Measurements from ENCODE around the gene NCAPG2. TPM values are rescaled to one million over a fixed set of nuclear protein-coding genes. Genes with fewer than 3 reads are reported as not detected.

NCAPG2 gene
- total RNA-seq, 2 experiments from 2014 or later: 139 to 173 TPM

- ChIA-PET POLR2A (no interaction called here), CTCF (interaction anchor here (0.6 kb wide), 1 partner anchor 57 kb away, joined by 4 read pairs; no protein-coding TSS in a partner anchor)
- Mint-ChIP-seq H3K4me3 (no peak overlapping the region), H3K27me3 (no peaks in the 10 kb centered on the region), H3K4me1 (peaks cover 29% of the 10 kb centered on the region), H3K36me3 (ENCODE audit: low read depth) (peaks cover 51% of the 10 kb centered on the region), H3K27ac (peak overlapping the region; percentile 86), H3K9me3 (no peaks in the 10 kb centered on the region)
- DNase-seq: no peak
These were observed 49.1 kb downstream of the NCAPG2 start for GRCh38 chr7:158655507-158655906.

DNA sequence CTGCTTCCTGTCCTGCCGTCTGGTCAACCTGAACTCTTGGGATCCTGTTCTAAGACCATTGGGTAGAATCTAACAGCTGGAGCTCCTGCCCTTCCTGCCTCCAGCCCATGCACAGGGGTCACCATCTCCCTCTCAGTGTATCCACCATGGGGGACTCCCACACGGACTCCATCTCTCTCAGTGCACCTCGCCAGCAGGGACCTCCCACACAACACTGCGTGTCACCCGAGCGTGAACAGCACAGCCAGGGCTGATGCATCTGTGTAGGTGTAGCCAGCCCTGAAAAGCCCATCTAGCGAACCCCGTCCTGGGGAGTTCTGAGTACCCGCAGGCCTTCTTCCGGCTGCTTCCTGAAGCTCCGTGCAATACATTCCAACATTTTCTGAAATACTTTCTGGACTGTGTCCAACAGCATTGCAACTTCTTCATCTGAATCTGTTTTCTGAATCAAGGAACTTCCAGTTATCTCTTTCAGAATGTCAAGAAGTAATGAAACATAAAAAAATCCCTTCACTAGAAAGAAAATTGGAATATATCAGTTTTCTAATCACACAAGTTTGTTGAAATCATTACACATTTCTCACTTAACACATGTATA is 52.5 kb downstream of the NCAPG2 start:
- ChIA-PET POLR2A (no interaction called here), CTCF (no interaction called here)
- H3K4me3 Mint-ChIP-seq: no peak overlapping the region
- no peaks in the 10 kb centered on the region for H3K27me3 Mint-ChIP-seq
- no peak for DNase-seq
- H3K36me3 Mint-ChIP-seq (ENCODE audit: low read depth): peaks cover 66% of the 10 kb centered on the region
- H3K9me3 Mint-ChIP-seq: no peaks in the 10 kb centered on the region
- peaks cover 22% of the 10 kb centered on the region for H3K4me1 Mint-ChIP-seq
- peak overlapping the region; percentile 46 for H3K27ac Mint-ChIP-seq

DNA sequence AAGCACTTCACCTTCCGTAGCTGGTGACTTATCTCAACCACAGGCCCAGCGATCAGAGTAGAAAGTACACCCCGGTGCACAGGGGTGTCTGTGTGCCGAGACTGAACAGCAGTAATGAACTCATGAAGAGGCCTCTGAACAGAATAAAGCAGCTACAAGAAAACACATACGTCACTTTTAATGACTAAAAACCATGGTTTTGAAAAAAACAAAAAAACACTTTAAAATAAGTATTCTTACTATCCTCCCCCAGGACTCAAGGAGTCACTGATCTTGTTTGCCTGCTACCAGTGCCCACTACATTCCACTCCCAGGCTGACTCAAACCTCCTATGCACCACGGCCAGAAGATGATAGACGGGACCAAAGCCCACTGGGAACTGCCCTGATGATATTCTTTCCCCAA is 53.8 kb downstream of the NCAPG2 start:
- CTCF ChIA-PET: interaction anchor here (1.6 kb wide), 1 partner anchor 16 kb away, joined by 3 read pairs; no protein-coding TSS in a partner anchor
- Mint-ChIP-seq H3K4me3 (no peak overlapping the region), H3K36me3 (ENCODE audit: low read depth) (peaks cover 57% of the 10 kb centered on the region), H3K27me3 (no peaks in the 10 kb centered on the region), H3K4me1 (peaks cover 13% of the 10 kb centered on the region), H3K9me3 (no peaks in the 10 kb centered on the region), H3K27ac (peak overlapping the region; percentile 32)
- POLR2A ChIA-PET: no interaction called here
- DNase-seq: no peak

DNA sequence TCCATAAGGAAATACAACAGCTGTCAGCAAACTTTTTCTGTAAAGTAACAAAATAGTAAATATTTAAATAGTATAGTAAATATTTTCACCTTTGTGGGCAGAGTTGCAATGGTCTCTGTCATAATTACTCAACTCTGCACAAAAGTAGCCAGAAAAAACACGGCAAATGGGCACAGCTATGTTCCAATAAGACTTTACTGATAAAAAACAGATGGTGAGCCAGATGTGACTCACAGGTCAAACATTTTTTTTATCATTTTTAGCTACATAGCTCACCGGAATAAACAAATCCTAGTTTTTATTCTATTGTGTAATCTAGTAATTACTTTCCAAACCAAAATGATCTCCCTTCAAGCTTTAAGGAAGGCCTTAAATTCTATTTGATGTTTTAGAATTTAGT is 55.3 kb downstream of the NCAPG2 start:
- ChIA-PET POLR2A (no interaction called here), CTCF (interaction anchor here (0.6 to 1.6 kb wide), 5 partner anchors 11 to 1346 kb away, joined by 3 read pairs; partner anchors contain the start of gene NCAPG2)
- DNase-seq: no peak
- no peaks in the 10 kb centered on the region for H3K27me3 Mint-ChIP-seq
- no peaks in the 10 kb centered on the region for H3K9me3 Mint-ChIP-seq
- H3K27ac Mint-ChIP-seq: no peak overlapping the region
- H3K4me1 Mint-ChIP-seq: peaks cover 10% of the 10 kb centered on the region
- H3K36me3 Mint-ChIP-seq (ENCODE audit: low read depth): peaks cover 61% of the 10 kb centered on the region
- no peak overlapping the region for H3K4me3 Mint-ChIP-seq

DNA sequence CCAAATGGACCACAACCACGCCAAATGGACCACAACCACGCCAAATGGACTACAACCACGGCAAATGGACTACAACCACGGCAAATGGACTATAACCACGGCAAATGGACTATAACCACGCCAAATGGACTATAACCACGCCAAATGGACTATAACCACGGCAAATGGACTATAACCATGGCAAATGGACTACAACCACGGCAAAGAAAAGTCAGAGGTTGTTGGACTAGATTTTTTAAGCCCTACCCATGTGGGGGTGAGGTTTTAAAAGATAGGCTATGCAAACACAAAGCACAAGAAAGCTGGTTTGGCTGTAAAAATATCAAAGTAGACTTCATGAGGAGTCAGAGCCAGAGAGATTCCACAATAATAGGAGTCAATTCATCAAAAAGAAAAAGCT is 55.8 kb downstream of the NCAPG2 start:
- Mint-ChIP-seq H3K4me3 (no peak overlapping the region), H3K9me3 (no peaks in the 10 kb centered on the region), H3K36me3 (ENCODE audit: low read depth) (peaks cover 61% of the 10 kb centered on the region), H3K27me3 (no peaks in the 10 kb centered on the region), H3K4me1 (peaks cover 10% of the 10 kb centered on the region), H3K27ac (no peak overlapping the region)
- DNase-seq: no peak
- POLR2A ChIA-PET: no interaction called here
- CTCF ChIA-PET: interaction anchor here (1.5 kb wide), 1 partner anchor 11 kb away, joined by 3 read pairs; no protein-coding TSS in a partner anchor

DNA sequence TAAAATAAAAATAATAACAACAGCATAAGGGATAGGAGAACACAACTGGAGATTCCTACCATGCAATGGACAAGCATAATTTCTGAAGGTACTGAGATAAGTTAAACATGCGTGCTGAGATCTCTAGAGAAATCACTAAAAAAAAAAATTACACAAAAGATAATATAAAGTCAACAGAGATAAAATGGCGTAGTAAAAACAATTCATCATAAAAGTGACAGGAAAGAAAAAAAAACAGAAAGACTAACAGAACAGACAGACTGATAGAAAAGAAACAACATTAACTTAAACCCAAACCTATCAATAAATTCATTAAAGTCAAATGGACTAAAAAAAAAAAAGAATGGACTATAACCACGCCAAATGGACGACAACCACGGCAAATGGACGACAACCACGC is 56.4 kb downstream of the NCAPG2 start:
- H3K27ac Mint-ChIP-seq: no peak overlapping the region
- no peak for DNase-seq
- POLR2A ChIA-PET: no interaction called here
- no peaks in the 10 kb centered on the region for H3K9me3 Mint-ChIP-seq
- CTCF ChIA-PET: no interaction called here
- peaks cover 10% of the 10 kb centered on the region for H3K4me1 Mint-ChIP-seq
- no peak overlapping the region for H3K4me3 Mint-ChIP-seq
- peaks cover 67% of the 10 kb centered on the region for H3K36me3 Mint-ChIP-seq (ENCODE audit: low read depth)
- H3K27me3 Mint-ChIP-seq: no peaks in the 10 kb centered on the region

DNA sequence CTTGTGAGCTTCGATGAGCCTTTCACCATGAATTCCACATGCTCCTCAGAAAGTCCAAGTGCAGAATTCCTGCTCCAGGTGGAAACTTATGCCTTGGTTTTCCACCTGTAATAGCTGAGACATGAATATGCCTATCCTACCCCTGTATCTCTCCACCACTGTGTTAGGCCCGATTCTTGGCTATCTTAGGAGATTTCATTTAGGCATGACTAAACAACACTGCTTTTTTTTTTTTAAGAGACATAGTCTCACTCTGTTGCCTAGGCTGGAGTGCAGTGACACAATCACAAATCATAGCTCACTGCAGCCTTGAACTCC is 57.2 kb downstream of the NCAPG2 start:
- H3K27ac Mint-ChIP-seq: no peak overlapping the region
- no peaks in the 10 kb centered on the region for H3K27me3 Mint-ChIP-seq
- CTCF ChIA-PET: no interaction called here
- DNase-seq: no peak
- no peaks in the 10 kb centered on the region for H3K9me3 Mint-ChIP-seq
- H3K4me1 Mint-ChIP-seq: peaks cover 10% of the 10 kb centered on the region
- peaks cover 71% of the 10 kb centered on the region for H3K36me3 Mint-ChIP-seq (ENCODE audit: low read depth)
- POLR2A ChIA-PET: no interaction called here
- H3K4me3 Mint-ChIP-seq: no peak overlapping the region

GRCh38 chr7:158646766-158647474 is 57.7 kb downstream of the NCAPG2 start:
- no peaks in the 10 kb centered on the region for H3K9me3 Mint-ChIP-seq
- H3K4me1 Mint-ChIP-seq: peaks cover 9% of the 10 kb centered on the region
- H3K27me3 Mint-ChIP-seq: no peaks in the 10 kb centered on the region
- no peak overlapping the region for H3K4me3 Mint-ChIP-seq
- ChIA-PET POLR2A (no interaction called here), CTCF (no interaction called here)
- DNase-seq: peak; percentile 21
- H3K27ac Mint-ChIP-seq: no peak overlapping the region
- H3K36me3 Mint-ChIP-seq (ENCODE audit: low read depth): peaks cover 70% of the 10 kb centered on the region

DNA sequence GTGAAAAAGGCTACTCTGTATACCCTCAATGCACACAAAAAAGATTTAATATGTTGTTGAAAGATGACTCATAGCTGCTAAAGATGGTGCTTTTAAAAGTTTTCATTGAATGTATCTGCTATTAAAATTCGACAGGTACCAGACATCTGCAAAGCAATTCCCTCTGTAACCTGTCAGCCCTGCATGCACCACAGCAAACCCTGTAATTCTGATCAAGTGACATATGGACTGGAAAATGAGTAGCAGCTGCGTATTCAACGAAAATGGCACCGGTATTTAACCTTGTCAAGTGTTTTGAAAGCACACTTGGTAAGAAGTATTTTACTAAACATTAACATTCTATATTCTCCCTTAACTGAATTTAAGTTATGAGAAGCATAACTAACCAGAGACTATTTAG is 58.8 kb downstream of the NCAPG2 start:
- H3K27ac Mint-ChIP-seq: no peak overlapping the region
- no peaks in the 10 kb centered on the region for H3K9me3 Mint-ChIP-seq
- peaks cover 70% of the 10 kb centered on the region for H3K36me3 Mint-ChIP-seq (ENCODE audit: low read depth)
- ChIA-PET POLR2A (no interaction called here), CTCF (no interaction called here)
- H3K4me3 Mint-ChIP-seq: no peak overlapping the region
- no peak for DNase-seq
- no peaks in the 10 kb centered on the region for H3K27me3 Mint-ChIP-seq
- peaks cover 9% of the 10 kb centered on the region for H3K4me1 Mint-ChIP-seq

GRCh38 chr7:158642149-158642548 is 62.5 kb downstream of the NCAPG2 start:
- H3K27ac Mint-ChIP-seq: no peak overlapping the region
- H3K9me3 Mint-ChIP-seq: no peaks in the 10 kb centered on the region
- peaks cover 8% of the 10 kb centered on the region for H3K4me1 Mint-ChIP-seq
- H3K27me3 Mint-ChIP-seq: no peaks in the 10 kb centered on the region
- H3K36me3 Mint-ChIP-seq (ENCODE audit: low read depth): peaks cover 71% of the 10 kb centered on the region
- ChIA-PET POLR2A (no interaction called here), CTCF (no interaction called here)
- H3K4me3 Mint-ChIP-seq: no peak overlapping the region
- no peak for DNase-seq

DNA sequence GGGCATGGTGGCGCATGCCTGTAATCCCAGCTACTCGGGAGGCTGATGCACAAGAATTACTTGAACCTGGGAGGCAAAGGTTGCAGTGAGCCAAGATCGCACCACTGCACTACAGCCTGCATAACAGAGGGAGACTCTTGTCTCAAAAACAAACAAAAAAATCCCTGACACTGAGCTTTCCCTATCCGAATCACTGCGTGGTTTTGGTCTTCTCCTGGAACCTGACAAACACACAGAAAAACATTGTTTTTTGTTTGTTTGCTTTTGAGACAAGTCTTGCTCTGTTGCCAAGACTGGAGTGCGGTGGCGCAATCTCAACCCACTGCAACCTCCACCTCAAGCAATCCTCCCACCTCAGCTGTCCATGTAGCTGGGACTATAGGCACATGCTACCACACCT is 66.6 kb downstream of the NCAPG2 start:
- Mint-ChIP-seq H3K9me3 (no peaks in the 10 kb centered on the region), H3K27me3 (no peaks in the 10 kb centered on the region), H3K36me3 (ENCODE audit: low read depth) (peaks cover 49% of the 10 kb centered on the region), H3K4me1 (peaks cover 4% of the 10 kb centered on the region), H3K27ac (peak overlapping the region; percentile 46), H3K4me3 (no peak overlapping the region)
- no peak for DNase-seq
- POLR2A ChIA-PET: interaction anchor here (0.6 kb wide), 1 partner anchor 544 kb away, joined by 3 read pairs; no protein-coding TSS in a partner anchor
- CTCF ChIA-PET: no interaction called here

DNA sequence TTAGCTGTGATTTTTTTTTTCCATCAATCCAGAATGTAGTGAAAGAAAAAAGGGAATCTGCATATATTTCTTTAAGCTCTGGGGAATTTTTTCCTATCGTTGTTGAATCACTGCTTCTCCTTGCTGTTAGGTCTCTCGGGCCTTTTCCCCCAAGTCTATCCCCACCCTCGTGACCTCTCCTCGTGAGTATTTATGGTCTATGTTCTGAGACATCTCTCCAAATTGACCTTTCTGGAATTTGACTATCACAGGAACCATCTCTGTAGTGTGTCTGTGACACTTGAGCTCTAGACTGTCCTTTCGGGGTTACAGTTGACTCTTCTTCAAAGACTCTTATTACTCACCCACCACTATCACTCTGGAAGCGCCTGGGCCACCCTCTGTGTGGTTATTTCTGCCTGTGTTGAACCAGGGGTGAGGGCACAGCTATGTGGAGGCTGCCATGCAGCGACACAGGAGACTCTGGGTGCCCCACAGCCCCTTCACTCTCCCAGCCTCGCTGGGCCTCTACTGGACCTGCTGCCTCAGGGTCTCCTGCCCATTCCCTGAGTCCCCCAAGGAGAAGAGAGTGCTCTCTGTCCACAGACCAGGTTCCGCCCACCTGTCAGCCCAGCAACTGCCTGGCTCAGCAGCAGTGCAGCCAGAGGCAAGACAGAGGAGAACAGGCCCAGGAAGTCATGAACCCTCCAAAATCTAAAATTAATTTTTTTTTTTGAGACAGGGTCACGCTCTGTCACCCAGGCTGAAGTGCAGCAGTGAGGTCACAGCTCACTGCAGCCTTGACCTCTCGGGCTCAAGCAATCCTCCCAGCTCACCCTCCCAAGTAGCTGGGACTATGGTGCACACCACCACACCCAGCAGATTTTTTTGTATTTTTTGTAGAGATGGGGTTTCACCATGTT is 71.3 kb downstream of the NCAPG2 start:
- H3K27ac Mint-ChIP-seq: peak overlapping the region; percentile 19
- POLR2A ChIA-PET: no interaction called here
- CTCF ChIA-PET: no interaction called here
- no peak overlapping the region for H3K4me3 Mint-ChIP-seq
- no peaks in the 10 kb centered on the region for H3K27me3 Mint-ChIP-seq
- H3K4me1 Mint-ChIP-seq: no peaks in the 10 kb centered on the region
- DNase-seq: no peak
- peaks cover 51% of the 10 kb centered on the region for H3K36me3 Mint-ChIP-seq (ENCODE audit: low read depth)
- no peaks in the 10 kb centered on the region for H3K9me3 Mint-ChIP-seq

DNA sequence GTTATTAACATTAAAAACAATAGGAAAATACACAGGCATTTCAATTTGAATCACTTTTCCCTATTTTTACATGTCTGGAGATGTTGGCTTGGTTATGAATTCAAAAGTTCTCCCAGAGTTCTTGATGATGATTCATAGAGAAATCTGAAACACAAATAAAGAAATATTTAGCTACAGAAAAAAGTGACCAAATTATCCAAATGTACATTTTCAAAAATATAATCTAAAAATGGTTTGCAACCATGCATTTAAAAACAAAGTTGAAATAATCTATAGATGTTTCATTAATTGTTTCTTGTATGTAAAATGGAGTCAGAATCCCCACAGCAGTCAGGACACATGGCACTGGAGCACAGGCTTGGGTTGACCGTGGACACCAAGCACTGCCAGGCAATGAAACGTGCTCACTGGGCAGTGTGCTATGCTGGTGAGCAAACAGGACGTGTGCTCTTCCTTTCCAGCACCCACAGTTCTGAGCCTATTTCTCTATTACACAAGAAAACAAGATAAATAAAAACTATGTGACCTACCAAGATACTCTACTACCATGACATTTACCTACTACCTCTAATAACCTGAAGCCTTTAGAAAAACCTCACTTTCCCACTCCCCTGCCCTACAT is 72.9 kb downstream of the NCAPG2 start:
- no peaks in the 10 kb centered on the region for H3K4me1 Mint-ChIP-seq
- ChIA-PET POLR2A (no interaction called here), CTCF (interaction anchor here (1.2 kb wide), 1 partner anchor 12 kb away, joined by 3 read pairs; no protein-coding TSS in a partner anchor)
- no peaks in the 10 kb centered on the region for H3K9me3 Mint-ChIP-seq
- peaks cover 51% of the 10 kb centered on the region for H3K36me3 Mint-ChIP-seq (ENCODE audit: low read depth)
- H3K4me3 Mint-ChIP-seq: no peak overlapping the region
- no peaks in the 10 kb centered on the region for H3K27me3 Mint-ChIP-seq
- DNase-seq: no peak
- peak overlapping the region; percentile 71 for H3K27ac Mint-ChIP-seq
